Activated CD4-positive, CD25-positive, alpha-beta regulatory T cell treated with anti-CD3 and anti-CD28 coated beads, Interleukin-2, amount 50 U/mL, for 24 hours (primary cell): ENCODE results near the gene RMDN2.
"Not testable (repeated sequence)": the region's sequence is repeated elsewhere in the genome, so short reads cannot be mapped to it uniquely, and the experiment has no call there.

Experiments used
- ATAC-seq, 2 donors: fragments of 150-1000 bp; cut with Tn5 transposase; one replicate each; pipeline ENCODE4 v1.10.0; 2021; ENCODE audit warnings: mild to moderate bottlenecking in 1 of 2, moderate library complexity in 1 of 2

RMDN2 gene

DNA sequence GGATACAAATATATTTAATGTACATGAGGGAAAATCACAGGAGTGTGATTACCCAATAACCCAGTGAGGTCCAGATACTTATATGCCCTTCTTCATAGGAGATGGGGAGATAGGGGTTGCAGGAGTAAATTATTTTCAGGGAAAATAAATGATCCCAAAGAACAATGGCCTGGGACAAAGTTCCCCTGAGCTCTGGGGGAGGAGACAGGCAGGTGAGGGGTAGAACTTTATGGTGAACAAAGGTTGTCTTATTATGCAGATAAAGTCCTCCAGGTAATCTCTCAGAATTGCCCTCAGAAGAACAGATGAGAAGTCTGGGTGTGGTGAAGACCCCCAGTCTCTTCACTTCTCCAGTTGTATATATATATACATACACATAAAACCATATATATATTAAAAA, 22.1 kb upstream of the RMDN2 start:
- no peak for ATAC-seq

DNA sequence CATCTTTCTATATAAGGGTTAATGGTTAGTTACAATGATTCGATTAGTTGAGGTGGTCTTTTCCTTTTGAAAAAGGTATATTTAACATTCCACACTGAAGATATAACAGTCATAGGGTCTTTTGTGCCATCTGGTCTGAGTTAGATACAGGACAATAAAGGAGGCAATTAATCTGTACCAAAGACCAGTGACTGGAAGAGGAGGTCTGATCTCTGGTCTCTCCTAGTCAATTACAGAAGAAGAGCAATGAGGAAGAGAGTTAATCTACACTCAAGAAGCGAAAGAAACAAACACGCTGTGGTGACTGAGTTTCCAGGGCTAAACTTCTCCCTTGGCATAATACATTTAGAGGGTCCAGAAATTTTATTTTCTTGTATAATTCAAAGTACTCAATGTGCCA, 20.7 kb upstream of the RMDN2 start:
- no peak for ATAC-seq

GRCh38 chr2:37904993-37905392, 20.1 kb upstream of the RMDN2 start:
- ATAC-seq: no peak

GRCh38 chr2:37906131-37906530, 19.0 kb upstream of the RMDN2 start:
- no peak for ATAC-seq

DNA sequence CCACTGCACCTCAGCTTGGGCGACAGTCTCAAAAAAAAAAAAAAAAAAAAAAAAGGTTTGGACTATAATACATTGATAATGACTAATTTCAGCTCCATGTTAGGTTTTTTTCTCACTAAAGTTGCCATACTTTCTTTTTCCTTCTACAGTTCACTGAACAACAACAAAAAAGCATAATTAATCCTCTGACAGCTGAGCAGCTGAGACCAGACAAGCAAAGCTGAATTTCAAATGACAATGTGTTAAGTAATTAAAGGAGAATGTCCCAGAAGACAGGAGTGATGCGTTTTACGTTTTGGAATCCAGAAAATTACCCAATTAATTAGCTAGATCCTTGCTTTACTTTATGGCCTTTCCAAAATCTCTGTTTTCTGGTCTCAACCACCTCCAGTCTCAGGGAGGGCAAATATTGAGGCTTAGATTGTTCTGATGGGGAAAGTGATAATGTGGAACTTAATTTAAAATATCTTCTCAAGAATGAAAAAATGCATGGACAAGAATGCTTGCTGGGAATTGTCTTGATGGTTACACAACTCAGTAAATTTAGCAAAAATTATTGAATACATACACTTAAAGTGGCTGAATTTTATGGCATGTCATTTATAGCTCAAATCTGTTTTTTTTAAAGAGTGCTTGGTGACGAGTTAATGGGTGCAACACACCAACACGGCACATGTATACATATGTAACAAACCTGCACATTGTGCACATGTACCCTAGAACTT, 17.4 kb upstream of the RMDN2 start:
- ATAC-seq: no peak

- no peak for ATAC-seq
Observed at GRCh38 chr2:37911296-37911873, 13.7 kb upstream of the RMDN2 start.

DNA sequence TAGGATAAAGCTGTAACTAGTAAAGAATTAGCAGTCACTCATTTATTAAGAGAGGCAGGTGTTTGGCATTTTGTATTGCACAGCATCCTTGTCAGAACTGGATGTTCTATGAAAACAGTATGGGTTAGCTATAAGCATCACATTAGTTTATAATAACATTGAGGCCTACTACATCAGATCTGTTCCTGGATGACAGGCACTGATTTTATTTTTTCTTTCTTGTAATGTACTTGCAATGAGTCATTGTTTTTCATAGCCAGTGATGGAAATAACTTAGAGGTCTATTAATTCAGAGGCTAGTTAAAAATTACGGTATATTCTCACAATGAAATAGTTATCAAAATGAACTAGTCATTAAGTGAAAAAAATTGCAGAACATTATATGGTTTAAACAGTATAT, 13.0 kb upstream of the RMDN2 start:
- ATAC-seq: no peak

GRCh38 chr2:37912616-37913015, 12.5 kb upstream of the RMDN2 start:
- ATAC-seq: no peak

DNA sequence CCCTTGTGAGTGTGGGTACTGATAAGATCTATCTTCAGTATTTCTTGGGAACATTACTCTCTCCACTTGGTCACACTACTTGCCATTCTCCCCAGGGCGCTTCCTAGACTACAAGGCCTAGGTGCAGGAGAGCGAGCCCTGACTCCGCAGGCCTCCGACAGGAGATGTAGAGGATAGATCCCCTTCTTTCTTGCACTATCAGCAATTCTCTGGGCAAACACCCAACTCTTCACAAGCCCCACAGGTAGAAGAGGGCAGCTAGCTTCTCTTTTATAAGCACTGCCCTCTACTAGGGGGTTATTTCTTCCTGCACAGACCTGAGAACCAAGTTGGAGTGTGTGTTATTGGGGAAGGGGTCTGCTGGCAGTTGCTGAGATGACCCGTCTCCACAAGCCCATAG, 10.7 kb upstream of the RMDN2 start:
- no peak for ATAC-seq

- no peak for ATAC-seq
Observed at GRCh38 chr2:37915773-37916172, 9.3 kb upstream of the RMDN2 start.

DNA sequence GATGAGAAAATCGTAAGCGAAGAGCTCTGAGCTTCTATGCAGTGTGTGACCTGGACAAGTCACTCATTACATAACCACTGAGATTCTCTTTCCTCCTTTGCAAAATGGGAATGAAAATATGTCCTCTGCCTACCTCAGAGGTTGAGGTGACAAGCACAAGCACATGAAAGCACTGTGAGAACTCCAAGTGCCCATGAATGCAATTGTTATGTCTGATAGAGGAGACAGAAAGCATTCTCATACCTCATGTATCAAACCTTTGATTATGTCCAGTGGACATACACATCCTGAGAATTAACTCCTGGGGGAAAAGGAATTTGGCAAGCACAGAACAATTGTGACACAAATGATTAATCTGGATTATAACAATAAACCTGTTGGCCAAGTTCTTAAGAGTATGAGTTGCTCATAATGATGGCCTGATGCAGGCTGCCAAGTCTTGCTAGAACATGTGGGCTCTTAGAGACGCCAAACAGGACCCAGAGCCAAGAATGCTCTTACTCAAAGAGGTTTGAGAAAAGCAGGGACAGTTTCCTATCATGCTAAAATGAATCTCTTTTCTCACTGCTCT, 8.5 kb upstream of the RMDN2 start:
- ATAC-seq: no peak

GRCh38 chr2:37917281-37918228, 7.5 kb upstream of the RMDN2 start:
- ATAC-seq: no peak

DNA sequence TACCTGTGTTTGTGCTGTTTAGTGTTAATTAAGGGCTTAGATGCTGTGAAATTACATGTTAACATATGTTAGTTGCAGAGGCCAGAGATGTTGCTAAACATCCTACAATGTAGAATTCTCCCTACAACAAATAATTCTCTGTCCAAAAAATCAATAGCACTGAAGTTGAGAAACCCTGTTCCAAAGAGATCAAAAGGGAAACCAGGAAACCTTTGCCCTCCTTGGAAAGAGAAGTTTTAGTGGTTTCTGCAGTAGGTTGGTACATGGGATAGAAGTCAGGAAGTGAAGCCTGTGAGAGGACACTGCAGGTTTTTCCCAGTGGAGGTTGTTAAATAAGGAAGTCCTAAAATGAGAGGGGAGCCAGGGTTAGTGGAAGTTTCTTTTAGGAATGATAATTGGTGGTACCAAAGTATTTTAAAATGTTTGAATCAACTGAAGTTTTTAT, 6.3 kb upstream of the RMDN2 start:
- ATAC-seq: no peak

DNA sequence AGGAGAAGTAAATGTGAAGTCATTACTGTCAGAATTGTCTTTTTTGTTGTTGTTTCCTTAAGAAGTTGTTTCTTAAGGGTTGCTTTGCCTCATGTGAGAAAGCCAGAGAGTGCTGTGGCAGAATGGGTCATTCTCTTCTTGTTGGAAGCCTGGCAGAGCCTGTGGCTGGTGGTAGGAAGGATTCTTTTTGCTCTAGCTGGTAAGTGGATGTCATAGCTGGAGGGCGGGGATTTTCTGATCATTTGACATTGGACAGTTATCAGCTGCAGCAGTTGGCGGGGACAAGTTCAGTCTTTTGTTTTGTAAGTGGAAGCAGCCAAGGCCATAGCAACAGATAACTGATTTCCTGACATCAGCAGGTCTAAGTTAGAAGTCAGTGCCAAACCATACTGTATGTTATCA, 5.5 kb upstream of the RMDN2 start:
- ATAC-seq: no peak

GRCh38 chr2:37920570-37920969, 4.5 kb upstream of the RMDN2 start:
- ATAC-seq: no peak

DNA sequence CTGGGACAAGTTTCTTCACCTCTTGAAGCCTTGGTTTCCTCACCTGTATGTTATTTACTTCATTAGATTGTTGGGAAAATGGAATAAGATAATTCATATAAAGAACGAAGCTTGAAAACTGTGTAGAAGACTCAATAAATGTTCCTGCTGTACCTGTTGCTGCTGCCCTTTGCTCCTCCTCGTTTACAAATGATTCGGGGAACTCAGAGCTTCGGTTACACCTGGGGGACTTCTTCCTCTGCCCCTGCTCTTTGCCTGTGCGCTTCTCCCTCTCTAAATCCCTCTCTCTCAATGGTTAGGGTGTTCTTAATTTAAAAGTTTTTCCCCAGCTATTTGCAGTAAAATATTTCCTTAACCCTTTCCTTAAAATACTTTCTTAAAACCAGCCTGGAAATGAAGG, 3.3 kb upstream of the RMDN2 start:
- ATAC-seq: no peak

GRCh38 chr2:37923308-37924055, 1.6 kb upstream of the RMDN2 start:
- ATAC-seq: no peak

- ATAC-seq: no peak
Observed at GRCh38 chr2:37926635-37927034, 1.5 kb downstream of the RMDN2 start.

- no peak for ATAC-seq
Observed at GRCh38 chr2:37928377-37928776, 3.3 kb downstream of the RMDN2 start.

- not testable (repeated sequence) for ATAC-seq
Observed at GRCh38 chr2:37930392-37930791, 5.3 kb downstream of the RMDN2 start.

DNA sequence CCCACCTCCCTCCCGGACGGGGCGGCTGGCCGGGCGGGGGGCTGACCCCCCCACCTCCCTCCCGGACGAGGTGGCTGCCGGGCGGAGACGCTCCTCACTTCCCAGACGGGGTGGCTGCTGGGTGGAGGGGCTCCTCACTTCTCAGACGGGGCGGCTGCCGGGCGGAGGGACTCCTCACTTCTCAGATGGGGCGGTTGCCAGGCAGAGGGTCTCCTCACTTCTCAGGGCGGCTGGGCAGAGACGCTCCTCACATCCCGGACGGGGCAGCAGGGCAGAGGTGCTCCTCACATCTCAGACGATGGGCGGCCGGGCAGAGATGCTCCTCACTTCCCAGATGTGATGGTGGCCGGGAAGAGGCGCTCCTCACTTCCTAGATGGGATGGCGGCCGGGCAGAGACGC, 7.8 kb downstream of the RMDN2 start:
- ATAC-seq: not testable (repeated sequence)
